ENCODE data around the gene EPHB6. TPM values are rescaled to one million over a fixed set of nuclear protein-coding genes. Genes with fewer than 3 reads are reported as not detected.

The EPHB6 gene
- polyA plus RNA-seq, 1 donor from 2014 or later, result 25.3 TPM

- Histone ChIP-seq H3K27me3 (ENCODE audit: insufficient read depth, low read depth, low read length) (no peaks in the 10 kb centered on the region), H3K9ac (ENCODE audit: low read length) (no peak overlapping the region), H3K27ac (ENCODE audit: low read length) (no peak overlapping the region), H3K4me2 (ENCODE audit: low read length) (no peak overlapping the region), H2AFZ (ENCODE audit: low read depth, low read length) (no peak overlapping the region), H3F3A (ENCODE audit: insufficient read depth, low read length, poor library complexity, severe bottlenecking) (no peaks in the 10 kb centered on the region), H3K4me3 (ENCODE audit: low read length) (no peak overlapping the region), H3K36me3 (ENCODE audit: insufficient read depth, low read length) (no peaks in the 10 kb centered on the region), H3K9me3 (ENCODE audit: low read length) (no peaks in the 10 kb centered on the region), H4K20me1 (ENCODE audit: insufficient read depth) (no peaks in the 10 kb centered on the region), H3K79me2 (replicated peaks; ENCODE audit: insufficient read depth, low read length) (no peaks in the 10 kb centered on the region), H3K9me2 (ENCODE audit: insufficient read depth, low read length) (no peaks in the 10 kb centered on the region)
- TF ChIP-seq EP300 (conservative IDR thresholded peaks at IDR 0.05; ENCODE audit: poor library complexity, severe bottlenecking) (no peak), REST (IDR thresholded peaks at IDR 0.05; ENCODE audit: borderline replicate concordance) (no peak), CTCF (IDR thresholded peaks at IDR 0.05; ENCODE audit: poor library complexity, severe bottlenecking) (no peak)
Observed at GRCh38 chr7:142808802-142809583, 45.9 kb upstream of the EPHB6 start.

- Histone ChIP-seq H3K27ac (ENCODE audit: low read length) (no peak overlapping the region), H3K9me2 (ENCODE audit: insufficient read depth, low read length) (no peaks in the 10 kb centered on the region), H3K4me3 (ENCODE audit: low read length) (no peak overlapping the region), H3K79me2 (replicated peaks; ENCODE audit: insufficient read depth, low read length) (no peaks in the 10 kb centered on the region), H4K20me1 (ENCODE audit: insufficient read depth) (no peaks in the 10 kb centered on the region), H3F3A (ENCODE audit: insufficient read depth, low read length, poor library complexity, severe bottlenecking) (no peaks in the 10 kb centered on the region), H3K36me3 (ENCODE audit: insufficient read depth, low read length) (no peaks in the 10 kb centered on the region), H3K4me2 (ENCODE audit: low read length) (no peak overlapping the region), H2AFZ (ENCODE audit: low read depth, low read length) (no peak overlapping the region), H3K9ac (ENCODE audit: low read length) (no peak overlapping the region), H3K9me3 (ENCODE audit: low read length) (no peaks in the 10 kb centered on the region), H3K27me3 (ENCODE audit: insufficient read depth, low read depth, low read length) (no peaks in the 10 kb centered on the region)
- TF ChIP-seq MXI1 (conservative IDR thresholded peaks at IDR 0.05; ENCODE audit: poor library complexity, severe bottlenecking) (no peak), EP300 (conservative IDR thresholded peaks at IDR 0.05; ENCODE audit: poor library complexity, severe bottlenecking) (no peak)
Observed at GRCh38 chr7:142809671-142810070, 45.2 kb upstream of the EPHB6 start.

GRCh38 chr7:142811154-142811737 is 43.6 kb upstream of the EPHB6 start:
- H3K4me2 ChIP-seq (ENCODE audit: low read length), result no peak overlapping the region
- no peaks in the 10 kb centered on the region for H3K79me2 ChIP-seq (replicated peaks; ENCODE audit: insufficient read depth, low read length)
- H3K9me3 ChIP-seq (ENCODE audit: low read length), result no peaks in the 10 kb centered on the region
- TF ChIP-seq POLR2AphosphoS5 (IDR thresholded peaks at IDR 0.05) (no peak), REST (IDR thresholded peaks at IDR 0.05; ENCODE audit: borderline replicate concordance) (no peak), TAF1 (IDR thresholded peaks at IDR 0.05; ENCODE audit: low read depth) (no peak), RAD21 (conservative IDR thresholded peaks at IDR 0.05) (peak; percentile 60), CTCF (IDR thresholded peaks at IDR 0.05; ENCODE audit: poor library complexity, severe bottlenecking) (peak; percentile 73), SMC3 (conservative IDR thresholded peaks at IDR 0.05; ENCODE audit: poor library complexity) (peak; percentile 70)
- no peak overlapping the region for H3K9ac ChIP-seq (ENCODE audit: low read length)
- no peaks in the 10 kb centered on the region for H4K20me1 ChIP-seq (ENCODE audit: insufficient read depth)
- H2AFZ ChIP-seq (ENCODE audit: low read depth, low read length), result no peak overlapping the region
- no peaks in the 10 kb centered on the region for H3K36me3 ChIP-seq (ENCODE audit: insufficient read depth, low read length)
- H3K4me3 ChIP-seq (ENCODE audit: low read length), result no peak overlapping the region
- no peaks in the 10 kb centered on the region for H3K27me3 ChIP-seq (ENCODE audit: insufficient read depth, low read depth, low read length)
- no peaks in the 10 kb centered on the region for H3F3A ChIP-seq (ENCODE audit: insufficient read depth, low read length, poor library complexity, severe bottlenecking)
- H3K9me2 ChIP-seq (ENCODE audit: insufficient read depth, low read length), result no peaks in the 10 kb centered on the region
- H3K27ac ChIP-seq (ENCODE audit: low read length), result no peak overlapping the region

Data from neural cell (in vitro differentiated cells).